Left kidney (tissue), 2 donors: ENCODE results near the gene POSTN. TPM values are rescaled to one million over a fixed set of nuclear protein-coding genes. Genes with fewer than 3 reads are reported as not detected.
"Not testable (repeated sequence)": the region's sequence is repeated elsewhere in the genome, so short reads cannot be mapped to it uniquely, and the experiment has no call there.

Experiments
- DNase-seq: peaks from one replicate; pipeline ENCODE4 v3.0.0-alpha.2; 2013
- polyA plus RNA-seq: library from polyadenylated mRNA; unstranded; fragments of 120-200 nt; gene quantifications from one replicate; pipeline ENCODE4 v1.2.1, GENCODE V29; 2013; ENCODE audit not compliant: insufficient read length

POSTN gene
- polyA plus RNA-seq, 1 donor = 330 TPM

- DNase-seq = no peak
These were observed 3.3 kb upstream of the POSTN start for GRCh38 chr13:37601648-37602440.

- DNase-seq = no peak
These were observed 951 bp upstream of the POSTN start for GRCh38 chr13:37599519-37599918.

DNA sequence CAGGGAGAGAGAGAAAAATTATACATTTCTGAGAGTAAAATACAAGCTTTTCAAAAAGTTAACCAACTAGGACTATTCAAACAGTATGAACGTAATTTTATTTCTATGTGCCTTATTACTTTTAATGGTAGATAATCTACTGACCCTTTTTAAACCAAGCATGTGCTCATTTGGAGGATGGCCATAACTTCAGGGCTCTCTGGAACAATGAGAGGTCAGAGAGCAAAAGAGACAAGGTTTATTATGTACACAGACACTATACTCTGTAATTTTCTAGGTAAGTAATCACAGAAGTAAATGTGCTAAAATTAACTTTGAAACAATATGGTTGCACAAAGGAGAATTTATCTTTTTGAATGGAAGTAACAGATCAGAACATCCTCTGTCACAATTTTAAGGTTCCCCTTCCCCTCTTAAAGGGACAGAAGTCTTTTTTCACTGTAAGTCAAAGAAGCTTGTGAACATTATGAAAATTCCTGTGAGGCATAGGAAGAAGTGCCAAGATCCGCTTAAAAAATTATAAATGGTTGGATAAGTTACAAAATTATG lies 1.0 kb downstream of the POSTN start:
- no peak for DNase-seq

- DNase-seq = no peak
These were observed 1.8 kb downstream of the POSTN start for GRCh38 chr13:37596805-37597204.

DNA sequence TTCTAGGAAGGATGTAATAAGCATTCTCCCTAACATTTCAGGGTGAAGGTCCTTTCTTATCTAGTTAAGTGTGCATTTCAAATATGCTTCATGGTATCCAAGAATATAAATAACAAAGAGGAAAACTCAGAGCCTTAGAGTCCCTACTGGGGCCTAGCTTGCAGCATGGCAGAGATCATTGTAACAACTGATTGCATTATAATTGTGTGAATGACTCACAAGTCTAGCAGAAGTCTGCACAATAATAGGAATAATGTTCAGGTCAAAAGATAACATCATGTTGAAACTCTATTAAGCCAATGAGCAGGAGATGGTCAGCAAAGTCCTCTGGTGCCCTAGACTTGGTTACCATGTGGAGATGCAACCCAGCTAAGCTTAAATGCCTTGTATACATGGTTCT lies 3.4 kb downstream of the POSTN start:
- no peak for DNase-seq

- DNase-seq = no peak
These were observed 4.0 kb downstream of the POSTN start for GRCh38 chr13:37594550-37594949.

DNA sequence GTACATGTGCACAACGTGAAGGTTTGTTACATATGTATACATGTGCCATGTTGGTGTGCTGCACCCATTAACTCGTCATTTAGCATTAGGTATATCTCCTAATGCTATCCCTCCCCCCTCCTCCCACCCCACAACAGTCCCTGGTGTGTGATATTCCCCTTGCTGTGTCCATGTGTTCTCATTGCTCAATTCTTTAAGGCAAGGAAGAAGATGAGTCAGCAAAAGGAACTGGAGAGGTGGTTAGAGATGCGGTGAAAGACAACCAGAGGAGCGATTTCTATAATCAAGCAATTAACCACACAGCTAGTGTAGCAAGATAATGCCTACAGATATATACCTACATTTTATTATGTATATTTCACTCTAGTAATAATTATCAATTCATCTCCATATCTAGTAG lies 9.2 kb downstream of the POSTN start:
- not testable (repeated sequence) for DNase-seq

GRCh38 chr13:37587236-37587635 lies 11.3 kb downstream of the POSTN start:
- DNase-seq = no peak

- DNase-seq = no peak
These were observed 12.4 kb downstream of the POSTN start for GRCh38 chr13:37586164-37586563.

DNA sequence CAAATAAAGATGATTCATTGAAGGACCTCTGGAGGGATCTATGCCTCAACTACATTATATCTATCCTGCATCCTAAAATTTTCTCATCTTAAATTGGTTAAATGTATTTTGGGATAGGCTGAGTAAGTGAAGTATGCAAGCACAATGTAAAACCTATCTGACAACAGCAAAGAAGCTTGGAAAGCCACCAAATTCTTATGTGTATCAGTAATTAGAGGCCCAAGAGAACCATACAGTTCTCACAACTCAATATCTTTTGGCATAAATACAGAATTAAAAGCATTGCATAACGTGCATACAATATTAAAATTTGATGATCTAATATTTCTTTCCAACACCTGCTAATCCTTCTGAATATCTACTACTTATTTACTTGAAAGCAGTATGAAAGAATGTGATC lies 13.0 kb downstream of the POSTN start:
- DNase-seq = no peak

- DNase-seq = no peak
These were observed 22.0 kb downstream of the POSTN start for GRCh38 chr13:37576601-37577000.

GRCh38 chr13:37565425-37565824 lies 33.1 kb downstream of the POSTN start:
- no peak for DNase-seq

DNA sequence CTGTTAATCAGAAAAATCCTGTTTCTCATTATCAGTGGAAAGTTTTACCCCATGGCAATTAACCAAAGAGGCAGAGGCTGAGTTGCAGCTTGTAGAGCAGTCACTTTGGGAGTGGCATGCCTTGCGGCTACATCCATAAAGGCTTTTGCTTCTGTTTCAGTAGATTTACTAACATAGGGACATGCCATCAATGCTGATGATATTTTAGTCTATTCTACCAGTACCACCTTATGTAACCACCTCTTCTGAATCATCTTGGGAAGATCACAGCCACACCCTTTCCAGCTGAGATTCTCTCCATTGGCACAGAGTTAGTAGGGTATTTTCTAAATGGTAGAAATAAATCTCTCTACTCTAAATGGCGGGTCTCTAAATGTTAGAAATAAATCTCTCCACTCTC lies 37.5 kb downstream of the POSTN start:
- no peak for DNase-seq

DNA sequence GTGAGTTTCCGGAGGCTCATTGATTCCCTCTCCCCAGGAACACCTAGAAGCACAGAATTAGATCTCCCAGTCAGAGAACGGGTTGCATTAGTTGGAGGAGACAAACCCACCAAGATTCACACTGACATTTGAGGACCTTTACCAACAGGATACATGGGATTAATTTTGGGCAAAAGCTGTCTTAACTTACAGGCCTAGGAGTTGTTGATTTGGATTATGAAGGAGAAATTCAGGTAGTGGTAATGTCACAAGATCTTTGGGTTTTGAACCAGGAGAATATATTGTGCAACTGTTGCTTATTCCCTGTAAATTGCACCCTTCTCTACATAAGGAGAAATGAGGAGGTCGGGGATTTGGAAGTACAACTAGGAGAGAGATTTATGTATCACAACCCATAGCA lies 38.0 kb downstream of the POSTN start:
- no peak for DNase-seq

GRCh38 chr13:37558766-37559165 lies 39.8 kb downstream of the POSTN start:
- not testable (repeated sequence) for DNase-seq

DNA sequence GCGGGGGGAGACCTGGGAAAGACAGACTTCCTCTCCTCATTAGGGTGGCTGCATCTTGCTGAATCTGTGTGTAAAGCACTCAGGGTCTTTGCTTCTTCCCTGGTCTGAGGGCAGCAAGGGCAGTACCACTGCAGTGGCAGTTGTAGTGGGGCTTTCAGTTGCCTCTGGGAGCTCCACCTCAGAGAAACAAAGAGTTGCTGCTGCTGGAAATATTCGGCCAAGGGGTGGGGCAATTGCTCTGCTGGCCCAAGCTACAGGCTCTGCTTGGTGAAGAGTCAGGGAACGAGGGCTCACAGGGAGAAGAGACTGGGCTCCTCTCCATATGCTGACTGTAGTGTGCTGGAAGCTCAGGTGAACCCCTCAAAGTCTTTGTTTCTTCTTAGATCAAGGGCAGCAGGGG lies 52.5 kb downstream of the POSTN start:
- DNase-seq = no peak

- no peak for DNase-seq
These were observed 53.6 kb downstream of the POSTN start for GRCh38 chr13:37544995-37545394.

- no peak for DNase-seq
These were observed 58.5 kb downstream of the POSTN start for GRCh38 chr13:37539976-37540605.

DNA sequence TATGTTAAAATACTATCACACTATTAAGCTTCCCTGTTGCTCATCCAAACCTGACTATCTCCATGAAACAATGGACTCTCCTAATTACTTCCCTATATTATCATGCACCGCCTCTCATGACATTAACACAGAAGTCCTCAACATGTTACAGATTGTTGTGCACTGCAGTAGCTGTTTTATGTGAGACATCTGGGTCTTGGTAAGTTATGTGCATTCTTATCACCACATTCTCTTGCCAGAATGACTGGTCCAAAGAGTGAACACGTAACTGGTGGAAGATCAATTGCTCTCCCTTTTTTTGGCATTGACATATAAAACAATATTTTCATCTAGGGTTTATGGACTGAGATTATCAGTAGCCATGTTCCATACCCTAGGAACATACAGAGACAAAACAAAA lies 59.4 kb downstream of the POSTN start:
- DNase-seq = no peak

DNA sequence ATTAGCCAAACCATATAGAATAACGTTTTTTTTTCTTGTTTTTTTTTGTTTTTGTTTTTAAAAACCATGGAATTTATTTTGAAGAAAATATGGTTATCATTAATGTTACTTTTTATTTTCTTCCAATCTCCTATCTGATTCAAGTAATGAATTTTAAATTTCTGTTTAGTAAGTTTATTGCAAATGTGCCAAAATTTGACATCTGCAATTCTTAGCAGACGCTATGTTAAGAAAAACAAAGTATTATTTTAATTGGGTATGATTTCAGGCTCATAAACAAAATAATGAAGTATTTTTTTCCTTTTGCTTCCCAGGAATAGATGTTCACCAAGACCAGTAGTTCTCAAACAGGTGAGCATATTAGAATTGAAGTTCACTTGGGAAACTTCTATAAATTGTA lies 63.1 kb downstream of the POSTN start:
- DNase-seq = no peak

DNA sequence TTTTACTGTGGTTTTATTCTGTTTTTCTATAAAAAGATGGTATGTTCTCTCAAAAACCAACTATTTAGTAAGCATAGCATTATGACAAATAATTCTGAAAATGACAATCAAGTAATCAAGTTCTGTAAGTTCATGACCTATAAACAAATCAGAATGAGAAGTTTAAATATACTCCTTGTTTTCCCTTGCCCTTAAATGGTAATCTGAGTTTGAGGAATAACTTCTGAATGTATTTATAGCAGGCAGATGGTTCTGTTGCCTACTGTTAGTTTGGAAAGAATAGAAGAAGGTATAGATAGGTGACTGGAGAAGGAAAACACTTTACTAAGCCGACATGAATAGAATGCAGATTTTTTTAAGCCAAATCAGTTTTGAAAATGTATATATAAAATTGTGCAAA lies 63.9 kb downstream of the POSTN start:
- DNase-seq = no peak

DNA sequence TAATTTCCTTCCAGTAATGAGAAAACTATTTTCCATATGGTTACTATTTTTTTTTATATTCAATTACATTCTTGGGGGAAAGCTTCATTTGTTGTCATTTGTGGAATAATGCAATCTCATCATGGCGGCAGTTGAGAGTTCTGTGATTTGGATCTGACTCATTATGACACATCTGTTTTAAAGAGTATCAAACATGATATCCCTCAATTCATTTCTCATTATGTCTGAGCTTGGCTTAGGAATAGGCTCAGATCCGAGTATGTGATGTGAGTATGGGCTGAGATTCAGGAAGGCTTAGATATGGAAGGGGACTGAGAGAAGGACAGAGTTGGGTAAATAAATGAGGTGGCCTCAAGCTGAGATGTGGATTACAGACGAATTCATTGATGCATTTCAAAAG lies 64.4 kb downstream of the POSTN start:
- no peak for DNase-seq

DNA sequence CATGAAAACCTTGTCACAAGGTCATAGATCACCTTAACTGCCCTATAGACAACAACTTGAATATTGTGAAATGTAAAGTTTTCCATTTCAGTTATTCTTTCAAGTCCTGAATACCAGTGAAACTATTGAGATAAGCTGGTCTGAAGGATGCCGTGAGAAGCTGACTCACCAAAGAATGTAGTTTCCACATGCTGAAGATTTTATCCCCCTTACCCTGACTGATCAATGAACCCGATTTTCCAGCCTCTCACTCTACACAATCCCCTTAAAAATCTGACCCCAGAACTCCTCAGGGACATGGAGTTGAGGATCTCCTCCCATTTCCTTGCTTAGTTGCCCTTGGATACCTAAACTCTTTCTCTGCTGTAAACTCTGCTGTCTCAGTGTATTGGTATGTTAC lies 67.5 kb downstream of the POSTN start:
- no peak for DNase-seq
